CD4-positive, alpha-beta T cell (primary cell): Measurements from ENCODE around the gene VPS13A. TPM values are rescaled to one million over a fixed set of nuclear protein-coding genes. Genes with fewer than 3 reads are reported as not detected.

Experiments used
- ATAC-seq: fragments of 200-7000 bp; cut with Tn5 transposase; one replicate; pipeline ENCODE4 v1.10.0; 2022; ENCODE audit warnings: mild to moderate bottlenecking; ENCODE audit not compliant: poor library complexity
- CTCF ChIA-PET: fragments of 350-600 bp; sonication (Branson Sonifier 250); formaldehyde crosslinking; loops from one replicate; lab custom pipeline; 2021; ENCODE audit warnings: antibody characterized with exemption, inconsistent platforms; lab: Charles Lee
- POLR2A ChIA-PET: fragments of 350-600 bp; sonication (Branson Sonifier 250); formaldehyde crosslinking; loops from one replicate; lab custom pipeline; 2021; ENCODE audit warnings: antibody characterized with exemption, inconsistent platforms; lab: Charles Lee
- DNase-seq, 14 experiments: peaks; one replicate each; pipeline ENCODE4 v3.0.0-alpha.2; 2013 to 2020; ENCODE audit warnings: mixed read lengths in 2 of 14
- H3K27ac ChIP-seq, 2 donors: one replicate each; pipeline versions ENCODE4 v1.5.1 to v1.7.0; 2013; ENCODE audit warnings: low read length in 2 of 2, low read depth in 1 of 2, mild to moderate bottlenecking in 1 of 2
- H3K27me3 ChIP-seq, 2 experiments: 1 replicate in 1 of 2; 2 replicates in 1 of 2; pipeline versions ENCODE4 v1.6.1 to v1.7.0; 2013; ENCODE audit warnings: low read length in 2 of 2, control low read depth in 1 of 2, mild to moderate bottlenecking in 1 of 2, moderate library complexity in 1 of 2; ENCODE audit not compliant: insufficient read depth in 2 of 2, control insufficient read depth in 1 of 2
- H3K36me3 ChIP-seq: one replicate; pipeline ENCODE4 v1.6.1; 2013; ENCODE audit warnings: low read length, control low read depth; ENCODE audit not compliant: insufficient read depth
- H3K4me1 ChIP-seq: one replicate; pipeline ENCODE4 v1.6.1; 2013; ENCODE audit warnings: low read length, control low read depth; ENCODE audit not compliant: insufficient read depth
- H3K4me3 ChIP-seq: one replicate; pipeline ENCODE4 v1.5.1; 2013; ENCODE audit warnings: mild to moderate bottlenecking, low read length, moderate library complexity
- H3K9me3 ChIP-seq, 2 experiments: 1 replicate in 1 of 2; 2 replicates in 1 of 2; pipeline versions ENCODE4 v1.6.1 to v1.7.0; 2013; ENCODE audit warnings: low read length in 2 of 2, mild to moderate bottlenecking in 2 of 2, control low read depth in 1 of 2, moderate library complexity in 1 of 2; ENCODE audit not compliant: control insufficient read depth in 1 of 2, insufficient read depth in 1 of 2
- H3K27ac Mint-ChIP-seq: one replicate; pipeline ENCODE4 v1.8.0; 2020; ENCODE audit warnings: mixed read lengths
- H3K27me3 Mint-ChIP-seq: one replicate; pipeline ENCODE4 v1.8.0; 2021; ENCODE audit warnings: mixed read lengths
- H3K36me3 Mint-ChIP-seq: one replicate; pipeline ENCODE4 v1.8.0; 2021; ENCODE audit warnings: low read depth, mixed read lengths
- H3K4me1 Mint-ChIP-seq: one replicate; pipeline ENCODE4 v1.8.0; 2021; ENCODE audit warnings: low read depth, mixed read lengths
- H3K4me3 Mint-ChIP-seq: one replicate; pipeline ENCODE4 v1.8.0; 2020; ENCODE audit warnings: mild to moderate bottlenecking, mixed read lengths
- H3K9me3 Mint-ChIP-seq: one replicate; pipeline ENCODE4 v1.8.0; 2020; ENCODE audit warnings: mixed read lengths
- CTCF ChIP-seq: fragments of 200-600 bp; IDR thresholded peaks from one replicate; pipeline ENCODE4 v1.8.0; 2022; ENCODE audit warnings: antibody characterized with exemption, mild to moderate bottlenecking
- intact Hi-C, 2 experiments: fragments of 100-400 bp; cut with DNase I in 1 of 2; cut with micrococcal nuclease in 1 of 2; formaldehyde crosslinking; loops; one replicate each; pipeline versions ENCODE4 v1.15.1 to v1.9.0; 2023 to 2025; cut with DNase I, micrococcal nuclease
- total RNA-seq, 174 experiments: library from RNA in 2 of 174; stranded (reverse) in 2 of 174; gene quantifications; one replicate each; pipeline ENCODE4 v1.2.3 and lab custom pipeline; 2021 to 2026

The VPS13A gene
- total RNA-seq, 2 experiments from 2014 or later = 37.3 to 41.1 TPM

- H3K4me3 Mint-ChIP-seq = no peak overlapping the region
- H3K36me3 Mint-ChIP-seq = peaks cover 41% of the 10 kb centered on the region
- intact Hi-C loops = no loop called here
- H3K27ac Mint-ChIP-seq = no peak overlapping the region
- POLR2A ChIA-PET = no interaction called here
- no peaks in the 10 kb centered on the region for H3K27me3 Mint-ChIP-seq
- Histone ChIP-seq H3K4me1 (no peaks in the 10 kb centered on the region), H3K27me3 (no peaks in the 10 kb centered on the region), H3K36me3 (peaks cover 3% of the 10 kb centered on the region), H3K4me3 (no peak overlapping the region), H3K27ac (no peak overlapping the region), H3K9me3 (no peaks in the 10 kb centered on the region)
- H3K4me1 Mint-ChIP-seq = peaks cover 11% of the 10 kb centered on the region
- DNase-seq (no peak), ATAC-seq (no peak)
- TF ChIP-seq CTCF = no peak
- CTCF ChIA-PET = no interaction called here
- H3K9me3 Mint-ChIP-seq = peaks cover 4% of the 10 kb centered on the region
Observed at GRCh38 chr9:77293949-77294348, 116.6 kb downstream of the VPS13A start.

GRCh38 chr9:77304543-77304942, 127.2 kb downstream of the VPS13A start:
- Histone ChIP-seq H3K27me3 (no peaks in the 10 kb centered on the region), H3K27ac (no peak overlapping the region), H3K36me3 (peaks cover 14% of the 10 kb centered on the region), H3K4me3 (no peak overlapping the region), H3K4me1 (no peaks in the 10 kb centered on the region), H3K9me3 (no peaks in the 10 kb centered on the region)
- DNase-seq (no peak), ATAC-seq (no peak)
- Mint-ChIP-seq H3K27ac (no peak overlapping the region), H3K36me3 (peaks cover 52% of the 10 kb centered on the region), H3K4me1 (no peaks in the 10 kb centered on the region), H3K4me3 (no peak overlapping the region), H3K27me3 (no peaks in the 10 kb centered on the region), H3K9me3 (peaks cover 2% of the 10 kb centered on the region)
- intact Hi-C loops = no loop called here
- TF ChIP-seq CTCF = no peak
- POLR2A ChIA-PET = no interaction called here
- CTCF ChIA-PET = no interaction called here

GRCh38 chr9:77305622-77306400, 128.5 kb downstream of the VPS13A start:
- Mint-ChIP-seq H3K27me3 (no peaks in the 10 kb centered on the region), H3K4me3 (no peak overlapping the region), H3K36me3 (peaks cover 64% of the 10 kb centered on the region), H3K4me1 (no peaks in the 10 kb centered on the region), H3K27ac (no peak overlapping the region), H3K9me3 (no peaks in the 10 kb centered on the region)
- CTCF ChIA-PET = interaction anchor here (0.6 to 0.9 kb wide), 4 partner anchors 13 to 490 kb away, joined by 3 to 4 read pairs (median 3); no protein-coding TSS in a partner anchor
- no peak overlapping the region for H3K4me3 ChIP-seq
- POLR2A ChIA-PET = no interaction called here
- no peak for DNase-seq
- TF ChIP-seq CTCF = no peak
- ATAC-seq = no peak
- no peaks in the 10 kb centered on the region for H3K4me1 ChIP-seq
- H3K36me3 ChIP-seq = peaks cover 14% of the 10 kb centered on the region
- intact Hi-C loops = no loop called here
- no peak overlapping the region for H3K27ac ChIP-seq
- no peaks in the 10 kb centered on the region for H3K9me3 ChIP-seq
- H3K27me3 ChIP-seq = no peaks in the 10 kb centered on the region
